Neutrophil (primary cell): ENCODE measurements around the gene PRKCE.

ENCODE experiments used
- H3K27ac ChIP-seq: fragments of 200-600 bp; sonication (generic); 2 replicates; pipeline ENCODE4 v1.5.1; 2016; ENCODE audit warnings: mild to moderate bottlenecking, moderate library complexity
- H3K27me3 ChIP-seq: fragments of 200-600 bp; sonication (generic); 2 replicates; pipeline ENCODE4 v1.6.0; 2016; ENCODE audit warnings: mild to moderate bottlenecking
- H3K36me3 ChIP-seq: fragments of 200-600 bp; sonication (generic); 2 replicates; pipeline ENCODE4 v1.5.1; 2017
- H3K4me1 ChIP-seq, 2 experiments: fragments of 200-600 bp in 1 of 2; sonication (generic) in 1 of 2; 1 replicate in 1 of 2; 2 replicates in 1 of 2; pipeline versions ENCODE4 v1.5.1 to v1.6.1; 2013 to 2016; ENCODE audit warnings: low read depth in 1 of 2, low read length in 1 of 2, mild to moderate bottlenecking in 1 of 2, moderate library complexity in 1 of 2; ENCODE audit not compliant: control insufficient read depth in 1 of 2, insufficient read depth in 1 of 2
- H3K4me3 ChIP-seq, 2 experiments: fragments of 200-600 bp in 1 of 2; sonication (generic) in 1 of 2; 1 replicate in 1 of 2; 2 replicates in 1 of 2; pipeline ENCODE4 v1.5.1; 2013 to 2016; ENCODE audit warnings: low read depth in 1 of 2, low read length in 1 of 2, mild to moderate bottlenecking in 1 of 2, moderate library complexity in 1 of 2
- H3K9me3 ChIP-seq: fragments of 200-600 bp; sonication (generic); 2 replicates; pipeline ENCODE4 v1.5.1; 2016
- TF ChIP-seq, protein P1 (sequence below): fragments of 200-600 bp; sonication (generic); IDR thresholded peaks from 2 replicates; pipeline ENCODE4 v1.5.1; 2016; ENCODE audit warnings: antibody characterized with exemption

PRKCE gene

DNA sequence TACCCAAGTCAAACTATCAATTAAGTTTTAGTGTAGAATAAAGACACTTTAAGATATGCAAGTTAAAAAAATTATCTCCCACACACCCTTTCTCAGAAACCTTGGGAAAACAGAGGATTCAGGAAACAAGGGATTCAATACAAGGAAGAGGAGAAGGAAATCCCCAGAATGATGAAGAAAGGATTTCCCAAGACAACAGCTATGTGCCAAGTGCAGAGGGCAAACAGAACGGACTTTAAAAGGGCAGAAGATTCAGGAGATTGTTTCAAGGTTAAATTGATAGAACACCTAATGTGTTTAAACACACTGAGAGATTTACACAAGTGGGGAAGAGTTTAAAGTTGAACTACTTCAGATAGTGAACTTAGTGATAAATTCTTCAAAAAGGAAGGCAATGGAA is 574.3 kb downstream of the PRKCE start:
- Histone ChIP-seq H3K36me3 (no peaks in the 10 kb centered on the region), H3K27ac (no peak overlapping the region), H3K4me3 (no peak overlapping the region), H3K9me3 (no peaks in the 10 kb centered on the region), H3K4me1 (peaks cover 18 to 20% of the 10 kb centered on the region in 2 experiments), H3K27me3 (peaks cover 5% of the 10 kb centered on the region)
- TF ChIP-seq, protein P1, sequence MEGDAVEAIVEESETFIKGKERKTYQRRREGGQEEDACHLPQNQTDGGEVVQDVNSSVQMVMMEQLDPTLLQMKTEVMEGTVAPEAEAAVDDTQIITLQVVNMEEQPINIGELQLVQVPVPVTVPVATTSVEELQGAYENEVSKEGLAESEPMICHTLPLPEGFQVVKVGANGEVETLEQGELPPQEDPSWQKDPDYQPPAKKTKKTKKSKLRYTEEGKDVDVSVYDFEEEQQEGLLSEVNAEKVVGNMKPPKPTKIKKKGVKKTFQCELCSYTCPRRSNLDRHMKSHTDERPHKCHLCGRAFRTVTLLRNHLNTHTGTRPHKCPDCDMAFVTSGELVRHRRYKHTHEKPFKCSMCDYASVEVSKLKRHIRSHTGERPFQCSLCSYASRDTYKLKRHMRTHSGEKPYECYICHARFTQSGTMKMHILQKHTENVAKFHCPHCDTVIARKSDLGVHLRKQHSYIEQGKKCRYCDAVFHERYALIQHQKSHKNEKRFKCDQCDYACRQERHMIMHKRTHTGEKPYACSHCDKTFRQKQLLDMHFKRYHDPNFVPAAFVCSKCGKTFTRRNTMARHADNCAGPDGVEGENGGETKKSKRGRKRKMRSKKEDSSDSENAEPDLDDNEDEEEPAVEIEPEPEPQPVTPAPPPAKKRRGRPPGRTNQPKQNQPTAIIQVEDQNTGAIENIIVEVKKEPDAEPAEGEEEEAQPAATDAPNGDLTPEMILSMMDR: no peak

DNA sequence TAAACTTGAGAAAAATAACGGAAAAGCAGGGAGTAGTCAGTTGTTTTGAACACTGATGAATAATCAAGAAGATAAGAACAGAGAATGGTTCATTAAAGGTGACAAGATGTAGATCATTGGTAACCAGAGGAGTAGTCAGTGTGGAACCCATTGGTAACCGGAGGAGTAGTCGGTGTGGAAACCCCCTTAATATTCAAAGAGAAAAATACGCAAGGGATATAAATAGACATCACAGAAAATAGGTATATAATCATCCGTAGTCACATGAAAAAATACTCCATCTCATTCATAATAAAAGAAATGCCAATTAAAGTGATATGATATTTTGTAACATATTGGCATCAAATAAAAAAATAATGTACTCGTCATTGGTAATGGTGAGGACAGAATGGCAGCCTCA is 575.1 kb downstream of the PRKCE start:
- no peaks in the 10 kb centered on the region for H3K36me3 ChIP-seq
- H3K9me3 ChIP-seq: no peaks in the 10 kb centered on the region
- H3K4me3 ChIP-seq: no peak overlapping the region
- TF ChIP-seq, protein P1: no peak
- peaks cover 18 to 20% of the 10 kb centered on the region in 2 experiments for H3K4me1 ChIP-seq
- H3K27me3 ChIP-seq: peaks cover 4% of the 10 kb centered on the region
- no peak overlapping the region for H3K27ac ChIP-seq

DNA sequence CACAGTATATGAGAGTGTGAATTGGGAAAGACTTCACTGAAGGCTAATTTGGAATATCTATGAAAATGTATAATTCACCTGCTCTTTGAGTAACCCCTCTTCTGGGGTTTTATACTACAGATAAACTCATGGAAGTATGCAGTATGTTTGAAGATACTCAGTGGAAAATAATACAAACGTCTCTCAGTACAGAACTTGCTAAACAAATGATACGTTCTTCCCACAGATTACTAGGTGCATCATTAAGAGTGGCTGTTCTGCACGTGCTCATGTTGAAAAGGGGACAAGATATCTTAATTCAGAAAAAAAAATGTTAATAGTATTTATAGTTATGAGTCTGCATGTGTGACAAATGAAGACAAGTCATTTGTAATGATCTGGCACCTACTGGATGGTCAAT is 575.5 kb downstream of the PRKCE start:
- Histone ChIP-seq H3K4me1 (peaks cover 18 to 20% of the 10 kb centered on the region in 2 experiments), H3K4me3 (no peak overlapping the region), H3K36me3 (no peaks in the 10 kb centered on the region), H3K9me3 (no peaks in the 10 kb centered on the region), H3K27ac (no peak overlapping the region), H3K27me3 (no peaks in the 10 kb centered on the region)
- TF ChIP-seq, protein P1: no peak

DNA sequence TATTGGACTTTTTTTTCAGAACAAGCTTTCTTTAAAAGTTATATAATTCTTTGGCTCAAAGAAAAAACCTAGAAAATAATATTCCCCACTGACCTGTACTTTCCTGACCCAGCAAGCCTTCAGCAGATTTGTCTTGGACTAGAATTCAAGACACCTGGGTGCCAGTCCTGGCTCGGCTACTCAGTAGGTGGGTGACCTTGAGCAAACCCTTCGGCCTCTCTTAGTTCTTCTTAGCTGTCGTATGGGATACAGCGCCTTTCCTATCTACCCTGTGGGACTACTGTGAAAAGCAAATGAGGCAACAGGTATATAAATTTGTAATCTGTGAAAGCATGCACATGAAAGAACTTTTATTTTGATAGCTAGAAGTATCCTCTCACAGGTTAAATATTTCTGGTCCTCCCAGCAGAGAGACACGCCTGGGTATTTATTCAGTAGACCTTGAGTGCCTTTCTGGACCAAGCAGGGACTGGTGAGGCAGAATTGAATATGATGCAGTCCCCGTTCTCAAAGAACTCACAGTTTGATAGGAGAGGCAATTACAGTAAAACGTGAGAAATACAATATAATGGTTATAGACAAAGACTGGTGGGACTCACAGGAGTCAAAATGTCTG is 576.3 kb downstream of the PRKCE start:
- no peak overlapping the region for H3K27ac ChIP-seq
- no peaks in the 10 kb centered on the region for H3K36me3 ChIP-seq
- H3K27me3 ChIP-seq: no peaks in the 10 kb centered on the region
- H3K4me3 ChIP-seq: no peak overlapping the region
- no peaks in the 10 kb centered on the region for H3K9me3 ChIP-seq
- TF ChIP-seq, protein P1: no peak
- peaks cover 18 to 20% of the 10 kb centered on the region in 2 experiments for H3K4me1 ChIP-seq

DNA sequence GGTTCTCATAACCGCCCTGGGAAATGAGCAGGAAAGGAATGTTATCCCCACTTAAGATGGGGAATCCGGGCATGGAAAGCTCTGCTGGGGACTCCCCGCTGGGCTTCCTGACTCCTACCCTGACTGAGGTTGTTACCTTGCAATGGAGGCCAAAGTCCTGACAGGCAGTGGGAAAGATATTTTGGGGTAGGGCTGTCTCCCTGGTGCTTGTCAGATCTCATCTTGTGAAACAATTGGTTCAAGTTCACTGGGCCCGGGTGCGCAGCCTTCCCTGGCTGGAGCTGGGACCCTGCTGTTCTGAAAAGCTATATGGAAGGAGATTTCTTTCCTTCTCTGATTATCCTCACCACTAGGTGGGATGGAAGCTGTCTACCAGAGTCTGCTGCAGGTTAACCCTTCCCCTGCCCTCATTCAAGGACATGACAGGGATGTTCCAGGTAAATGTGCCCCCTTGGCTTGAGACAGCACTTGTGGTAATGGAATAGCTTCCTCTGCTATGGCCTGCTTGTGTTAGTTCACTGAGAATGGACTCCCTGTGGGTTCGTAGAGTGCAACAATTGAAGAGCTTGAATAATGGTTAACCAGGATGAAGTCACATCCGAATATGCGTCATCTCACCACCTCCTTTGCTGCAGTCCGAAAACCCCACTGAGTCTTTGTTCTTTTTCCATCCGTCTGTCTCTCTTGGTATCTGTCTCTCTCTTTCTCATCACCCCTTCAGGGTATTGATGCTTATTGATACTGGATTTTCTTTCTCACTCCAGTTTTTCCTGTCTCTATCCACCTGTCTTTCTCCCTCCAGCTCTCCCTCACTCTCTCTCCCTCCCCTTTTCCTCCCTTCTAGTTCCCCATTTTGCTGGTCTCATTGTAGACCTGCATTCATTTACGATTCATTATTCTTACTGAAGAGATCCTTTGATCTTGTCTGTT is 577.9 kb downstream of the PRKCE start:
- H3K4me1 ChIP-seq: peaks cover 18 to 20% of the 10 kb centered on the region in 2 experiments
- no peaks in the 10 kb centered on the region for H3K27me3 ChIP-seq
- H3K36me3 ChIP-seq: no peaks in the 10 kb centered on the region
- no peak overlapping the region for H3K27ac ChIP-seq
- no peak overlapping the region for H3K4me3 ChIP-seq
- no peaks in the 10 kb centered on the region for H3K9me3 ChIP-seq
- TF ChIP-seq, protein P1: no peak
